Dermis microvascular lymphatic vessel endothelial cell (primary cell): ENCODE measurements around the gene MAP2. TPM values are rescaled to one million over a fixed set of nuclear protein-coding genes. Genes with fewer than 3 reads are reported as not detected.

ENCODE experiments used
- DNase-seq, 2 donors: peaks; one replicate each; pipeline versions ENCODE4 v3.0.0 to v3.0.0-alpha.2; 2010; ENCODE audit warnings: low read depth in 2 of 2
- total RNA-seq: library from RNA; depleted of rRNA; stranded (reverse); fragments of >200 nt; gene quantifications from 2 replicates; pipeline ENCODE4 v1.2.1, GENCODE V29; 2014

The MAP2 gene
- total RNA-seq, result 3.3 and 11.2 TPM in 2 replicates

GRCh38 chr2:209423562-209424198 lies at the start of gene MAP2:
MAP2 (plus strand) TSS chr2:209424047; CDS start chr2:209653171, 229,124 bp downstream.
- peak; percentile 45 to 84 for DNase-seq

- DNase-seq, result no peak
Measured at GRCh38 chr2:209376686-209377085, 47.2 kb upstream of the MAP2 start.

GRCh38 chr2:209380293-209380692 lies 43.6 kb upstream of the MAP2 start:
- no peak for DNase-seq

- DNase-seq, result no peak
Measured at GRCh38 chr2:209381091-209381490, 42.8 kb upstream of the MAP2 start.

- no peak for DNase-seq
Measured at GRCh38 chr2:209382775-209383174, 41.1 kb upstream of the MAP2 start.

- DNase-seq, result peak in 1 of 2 donors; percentile 68
Measured at GRCh38 chr2:209383212-209383611, 40.6 kb upstream of the MAP2 start.

GRCh38 chr2:209387389-209387788 lies 36.5 kb upstream of the MAP2 start:
- no peak for DNase-seq

GRCh38 chr2:209388446-209389037 lies 35.3 kb upstream of the MAP2 start:
- DNase-seq, result no peak

GRCh38 chr2:209389171-209389618 lies 34.7 kb upstream of the MAP2 start:
- DNase-seq, result no peak

- DNase-seq, result no peak
Measured at GRCh38 chr2:209390839-209391238, 33.0 kb upstream of the MAP2 start.

- DNase-seq, result no peak
Measured at GRCh38 chr2:209391776-209392401, 32.0 kb upstream of the MAP2 start.

- no peak for DNase-seq
Measured at GRCh38 chr2:209395229-209395628, 28.6 kb upstream of the MAP2 start.

- no peak for DNase-seq
Measured at GRCh38 chr2:209395652-209396051, 28.2 kb upstream of the MAP2 start.

GRCh38 chr2:209398463-209398862 lies 25.4 kb upstream of the MAP2 start:
- DNase-seq, result no peak

- DNase-seq, result no peak
Measured at GRCh38 chr2:209401788-209402187, 22.1 kb upstream of the MAP2 start.

- no peak for DNase-seq
Measured at GRCh38 chr2:209411296-209411695, 12.6 kb upstream of the MAP2 start.

- DNase-seq, result no peak
Measured at GRCh38 chr2:209411718-209412117, 12.1 kb upstream of the MAP2 start.

- DNase-seq, result no peak
Measured at GRCh38 chr2:209413311-209414014, 10.4 kb upstream of the MAP2 start.

GRCh38 chr2:209416913-209417312 lies 6.9 kb upstream of the MAP2 start:
- DNase-seq, result no peak

- DNase-seq, result no peak
Measured at GRCh38 chr2:209422191-209422754, 1.6 kb upstream of the MAP2 start.

- DNase-seq, result peak in 1 of 2 donors; percentile 3
Measured at GRCh38 chr2:209424199-209424701, 403 bp downstream of the MAP2 start.
